ENCODE results near the gene CSF2RB. TPM values are rescaled to one million over a fixed set of nuclear protein-coding genes. Genes with fewer than 3 reads are reported as not detected.

The CSF2RB gene
- total and polyA plus RNA-seq, 2 of the 13 experiments (the other 11 are each of a cell fraction or from before 2014, with no cell fraction given), result not detected

DNA sequence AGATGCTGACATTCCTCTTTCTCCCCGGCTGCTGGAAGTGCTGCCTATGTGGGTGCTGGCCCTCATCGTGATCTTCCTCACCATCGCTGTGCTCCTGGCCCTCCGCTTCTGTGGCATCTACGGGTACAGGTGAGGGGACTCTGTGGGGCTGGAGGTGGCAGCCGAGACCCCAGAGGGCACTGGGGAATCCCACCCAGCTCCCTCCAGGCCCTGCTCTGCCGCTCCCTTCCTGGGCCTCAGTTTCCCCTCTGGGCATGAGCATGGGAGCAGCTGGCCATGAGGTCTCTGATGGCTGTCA is 21.8 kb downstream of the CSF2RB start:
- H3K9ac ChIP-seq (ENCODE audit: insufficient read depth, low read depth, low read length), result no peak overlapping the region
- H3K27ac ChIP-seq (ENCODE audit: extremely low read length, insufficient read depth, low read length), result no peak overlapping the region
- peaks cover 4 to 74% of the 10 kb centered on the region in 2 experiments; a peak in 4 of 5 replicates for H3K27me3 ChIP-seq (ENCODE audit: control insufficient read depth in 1 of 2, insufficient read depth in 2 of 2, low read length in 2 of 2)
- no peaks in the 10 kb centered on the region for H3K36me3 ChIP-seq (replicated peaks in 1 of 2; ENCODE audit: control insufficient read depth in 1 of 2, insufficient read depth in 2 of 2, low read length in 2 of 2)
- no peaks in the 10 kb centered on the region for H3K79me2 ChIP-seq (ENCODE audit: insufficient read depth, low read length)
- H2AFZ ChIP-seq (ENCODE audit: low read length), result no peak overlapping the region
- no peak for TF ChIP-seq MED13 (CRISPR knock-in tag; IDR thresholded peaks at IDR 0.05)
- TF ChIP-seq MEIS2 (CRISPR knock-in tag; IDR thresholded peaks at IDR 0.05), result no peak
- TF ChIP-seq KAT8 (CRISPR knock-in tag; IDR thresholded peaks at IDR 0.05), result no peak
- no peak for TF ChIP-seq RBM39 (IDR thresholded peaks at IDR 0.05; ENCODE audit: low read depth, low read length, poor library complexity, severe bottlenecking)
- TF ChIP-seq ZNF619 (CRISPR knock-in tag; IDR thresholded peaks at IDR 0.05), result no peak
- no peak for TF ChIP-seq ZNF790 (CRISPR knock-in tag; IDR thresholded peaks at IDR 0.05; ENCODE audit: borderline replicate concordance)
- TF ChIP-seq, protein P1, sequence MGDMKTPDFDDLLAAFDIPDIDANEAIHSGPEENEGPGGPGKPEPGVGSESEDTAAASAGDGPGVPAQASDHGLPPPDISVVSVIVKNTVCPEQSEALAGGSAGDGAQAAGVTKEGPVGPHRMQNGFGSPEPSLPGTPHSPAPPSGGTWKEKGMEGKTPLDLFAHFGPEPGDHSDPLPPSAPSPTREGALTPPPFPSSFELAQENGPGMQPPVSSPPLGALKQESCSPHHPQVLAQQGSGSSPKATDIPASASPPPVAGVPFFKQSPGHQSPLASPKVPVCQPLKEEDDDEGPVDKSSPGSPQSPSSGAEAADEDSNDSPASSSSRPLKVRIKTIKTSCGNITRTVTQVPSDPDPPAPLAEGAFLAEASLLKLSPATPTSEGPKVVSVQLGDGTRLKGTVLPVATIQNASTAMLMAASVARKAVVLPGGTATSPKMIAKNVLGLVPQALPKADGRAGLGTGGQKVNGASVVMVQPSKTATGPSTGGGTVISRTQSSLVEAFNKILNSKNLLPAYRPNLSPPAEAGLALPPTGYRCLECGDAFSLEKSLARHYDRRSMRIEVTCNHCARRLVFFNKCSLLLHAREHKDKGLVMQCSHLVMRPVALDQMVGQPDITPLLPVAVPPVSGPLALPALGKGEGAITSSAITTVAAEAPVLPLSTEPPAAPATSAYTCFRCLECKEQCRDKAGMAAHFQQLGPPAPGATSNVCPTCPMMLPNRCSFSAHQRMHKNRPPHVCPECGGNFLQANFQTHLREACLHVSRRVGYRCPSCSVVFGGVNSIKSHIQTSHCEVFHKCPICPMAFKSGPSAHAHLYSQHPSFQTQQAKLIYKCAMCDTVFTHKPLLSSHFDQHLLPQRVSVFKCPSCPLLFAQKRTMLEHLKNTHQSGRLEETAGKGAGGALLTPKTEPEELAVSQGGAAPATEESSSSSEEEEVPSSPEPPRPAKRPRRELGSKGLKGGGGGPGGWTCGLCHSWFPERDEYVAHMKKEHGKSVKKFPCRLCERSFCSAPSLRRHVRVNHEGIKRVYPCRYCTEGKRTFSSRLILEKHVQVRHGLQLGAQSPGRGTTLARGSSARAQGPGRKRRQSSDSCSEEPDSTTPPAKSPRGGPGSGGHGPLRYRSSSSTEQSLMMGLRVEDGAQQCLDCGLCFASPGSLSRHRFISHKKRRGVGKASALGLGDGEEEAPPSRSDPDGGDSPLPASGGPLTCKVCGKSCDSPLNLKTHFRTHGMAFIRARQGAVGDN (CRISPR knock-in tag; IDR thresholded peaks at IDR 0.05), result no peak
- TF ChIP-seq CENPT (CRISPR knock-in tag; IDR thresholded peaks at IDR 0.05; ENCODE audit: low read depth), result no peak
- TF ChIP-seq ZNF350 (CRISPR knock-in tag; IDR thresholded peaks at IDR 0.05; ENCODE audit: borderline replicate concordance, low read depth), result no peak
- 46% methylated on average over 6 of the region's 7 CpGs for WGBS (ENCODE audit: low lambda C conversion rate)
- BruUV-seq (replicated peaks), result no TSS peak
- intact Hi-C loops (cut with micrococcal nuclease; ENCODE audit: unreplicated experiment), result no loop called here
- no peaks in the 10 kb centered on the region for H3K4me1 ChIP-seq (ENCODE audit: insufficient read depth, low read length)
- CTCF ChIA-PET (ENCODE audit: low intra/inter-chr PET ratio, low total read pairs), result no interaction called here
- ATAC-seq (no peak), FAIRE-seq (no peak), DNase-seq (ENCODE audit: low spot score) (no peak)
- H3K4me2 ChIP-seq (ENCODE audit: low read depth, low read length), result no peak overlapping the region
- POLR2A ChIA-PET, result no interaction called here
- no peaks in the 10 kb centered on the region for H3K9me3 ChIP-seq (ENCODE audit: low read length)
- no peak overlapping the region for H3K4me3 ChIP-seq (replicated peaks in 1 of 3; ENCODE audit: insufficient read depth in 1 of 3, low read depth in 2 of 3, low read length in 3 of 3)
- no peaks in the 10 kb centered on the region for H4K20me1 ChIP-seq (ENCODE audit: insufficient read depth, low read length)
- in situ Hi-C loops (cut with HindIII; ENCODE audit: extremely low pct_ligation_motif_present, low pct_unique_long_range_greater_than_20kb), result no loop called here

Measured in HepG2 (cell line).